GDM1 (cell line): ENCODE data around the gene IL32.

Experiments
- DNase-seq: peaks from one replicate; lab custom pipeline; 2025; lab: John Stamatoyannopoulos, UW

The IL32 gene

GRCh38 chr16:3027983-3028715 is 37.3 kb upstream of the IL32 start:
- peak; percentile 81 for DNase-seq

GRCh38 chr16:3028716-3029319 is 36.6 kb upstream of the IL32 start:
- no peak for DNase-seq

- no peak for DNase-seq
Measured at GRCh38 chr16:3029491-3030221, 35.8 kb upstream of the IL32 start.

- no peak for DNase-seq
Measured at GRCh38 chr16:3030222-3031212, 34.9 kb upstream of the IL32 start.

- no peak for DNase-seq
Measured at GRCh38 chr16:3032624-3033023, 32.8 kb upstream of the IL32 start.

- no peak for DNase-seq
Measured at GRCh38 chr16:3035289-3035971, 30.0 kb upstream of the IL32 start.

GRCh38 chr16:3035972-3036725 is 29.3 kb upstream of the IL32 start:
- no peak for DNase-seq

- DNase-seq: no peak
Measured at GRCh38 chr16:3036726-3037315, 28.6 kb upstream of the IL32 start, which contains the start of gene BICDL2. Gene BICDL2 (minus strand): TSS chr16:3036944. CDS start chr16:3035496, 1,448 bp downstream.

- no peak for DNase-seq
Measured at GRCh38 chr16:3038256-3038655, 27.2 kb upstream of the IL32 start.

GRCh38 chr16:3038896-3039295 is 26.5 kb upstream of the IL32 start:
- no peak for DNase-seq

- DNase-seq: no peak
Measured at GRCh38 chr16:3042376-3042775, 23.1 kb upstream of the IL32 start.

- no peak for DNase-seq
Measured at GRCh38 chr16:3044708-3045107, 20.7 kb upstream of the IL32 start.

- no peak for DNase-seq
Measured at GRCh38 chr16:3045758-3046640, 19.4 kb upstream of the IL32 start, which contains the start of gene MMP25. Gene MMP25 (plus strand): TSS chr16:3046561. CDS start chr16:3046918, 357 bp downstream.

GRCh38 chr16:3046641-3047386 is 18.6 kb upstream of the IL32 start:
- no peak for DNase-seq

- DNase-seq: no peak
Measured at GRCh38 chr16:3047387-3047720, 18.1 kb upstream of the IL32 start.

GRCh38 chr16:3049921-3050481 is 15.4 kb upstream of the IL32 start:
- DNase-seq: no peak

GRCh38 chr16:3050487-3050886 is 15.0 kb upstream of the IL32 start:
- no peak for DNase-seq

- DNase-seq: no peak
Measured at GRCh38 chr16:3051009-3051408, 14.4 kb upstream of the IL32 start.
